Sigmoid colon (tissue), 4 donors: ENCODE measurements around the gene SEC14L5.
"Not testable (repeated sequence)": the region's sequence is repeated elsewhere in the genome, so short reads cannot be mapped to it uniquely, and the experiment has no call there.

Source experiments
- CTCF ChIP-seq, 4 experiments: fragments of 450-650 bp in 3 of 4; fragments of 200-600 bp in 1 of 4; IDR thresholded peaks; one replicate each; pipeline ENCODE4 v1.5.1; 2016 to 2019; ENCODE audit warnings: antibody characterized with exemption in 4 of 4, mild to moderate bottlenecking in 3 of 4, moderate library complexity in 2 of 4
- EP300 ChIP-seq, 4 donors: sonication (generic); formaldehyde crosslinking; IDR thresholded peaks; one replicate each; pipeline ENCODE4 v1.6.1; 2017; ENCODE audit warnings: antibody characterized with exemption in 4 of 4
- POLR2A ChIP-seq, 2 donors: fragments of 450-650 bp; IDR thresholded peaks; one replicate each; pipeline ENCODE4 v1.6.1; 2016; ENCODE audit warnings: antibody characterized with exemption in 2 of 2, mild to moderate bottlenecking in 2 of 2, moderate library complexity in 2 of 2
- POLR2AphosphoS5 ChIP-seq, 4 donors: sonication (generic); formaldehyde crosslinking; IDR thresholded peaks; one replicate each; pipeline ENCODE4 v1.6.1; 2017; ENCODE audit warnings: antibody characterized with exemption in 4 of 4

- TF ChIP-seq CTCF, POLR2AphosphoS5, POLR2A, EP300 (IDR thresholded peaks at IDR 0.05): not testable (repeated sequence)
Observed at GRCh38 chr16:5044581-5044980, 86.5 kb downstream of the SEC14L5 start.
